ES-I3 (cell line): ENCODE measurements around the gene KIF22.
"Not testable (repeated sequence)": the region's sequence is repeated elsewhere in the genome, so short reads cannot be mapped to it uniquely, and the experiment has no call there.

Experiments used
- H3K36me3 ChIP-seq: 2 replicates; pipeline ENCODE4 v1.6.1; 2013; ENCODE audit warnings: mild to moderate bottlenecking, low read length, control low read depth, moderate library complexity; ENCODE audit not compliant: insufficient read depth
- H3K4me1 ChIP-seq: 2 replicates; pipeline ENCODE4 v1.6.1; 2013; ENCODE audit warnings: mild to moderate bottlenecking, control low read depth, low read length; ENCODE audit not compliant: insufficient read depth
- H3K9ac ChIP-seq: 2 replicates; pipeline ENCODE4 v1.6.1; 2013; ENCODE audit warnings: low read depth, mild to moderate bottlenecking, low read length, moderate library complexity
- H3K9me3 ChIP-seq: 2 replicates; pipeline ENCODE4 v1.6.1; 2013; ENCODE audit warnings: mild to moderate bottlenecking, low read length, moderate library complexity; ENCODE audit not compliant: control insufficient read depth, insufficient read depth

KIF22 gene

GRCh38 chr16:29757950-29758466, 32.5 kb upstream of the KIF22 start:
- Histone ChIP-seq H3K36me3 (no peaks in the 10 kb centered on the region), H3K9ac (no peak overlapping the region), H3K4me1 (no peaks in the 10 kb centered on the region), H3K9me3 (no peaks in the 10 kb centered on the region)

GRCh38 chr16:29760567-29761279, 29.8 kb upstream of the KIF22 start:
- Histone ChIP-seq H3K36me3 (no peaks in the 10 kb centered on the region), H3K9me3 (no peaks in the 10 kb centered on the region), H3K4me1 (no peaks in the 10 kb centered on the region), H3K9ac (no peak overlapping the region)

- H3K9me3 ChIP-seq, H3K9ac ChIP-seq, H3K4me1 ChIP-seq, H3K36me3 ChIP-seq: not testable (repeated sequence)
These were observed 29.3 kb upstream of the KIF22 start for GRCh38 chr16:29761280-29761651.

GRCh38 chr16:29761882-29762281, 28.7 kb upstream of the KIF22 start:
- Histone ChIP-seq H3K9ac (no peak overlapping the region), H3K36me3 (no peaks in the 10 kb centered on the region), H3K9me3 (no peaks in the 10 kb centered on the region), H3K4me1 (no peaks in the 10 kb centered on the region)

- Histone ChIP-seq H3K9ac (no peak overlapping the region), H3K4me1 (no peaks in the 10 kb centered on the region), H3K9me3 (no peaks in the 10 kb centered on the region), H3K36me3 (no peaks in the 10 kb centered on the region)
These were observed 27.2 kb upstream of the KIF22 start for GRCh38 chr16:29763326-29763725.

GRCh38 chr16:29765167-29766032, 25.2 kb upstream of the KIF22 start:
- no peaks in the 10 kb centered on the region for H3K36me3 ChIP-seq
- H3K4me1 ChIP-seq: no peaks in the 10 kb centered on the region
- H3K9me3 ChIP-seq: no peaks in the 10 kb centered on the region
- no peak overlapping the region for H3K9ac ChIP-seq

- Histone ChIP-seq H3K9me3 (no peaks in the 10 kb centered on the region), H3K36me3 (no peaks in the 10 kb centered on the region), H3K4me1 (no peaks in the 10 kb centered on the region), H3K9ac (no peak overlapping the region)
These were observed 24.0 kb upstream of the KIF22 start for GRCh38 chr16:29766571-29766970.

- Histone ChIP-seq H3K4me1 (no peaks in the 10 kb centered on the region), H3K36me3 (no peaks in the 10 kb centered on the region), H3K9ac (no peak overlapping the region), H3K9me3 (no peaks in the 10 kb centered on the region)
These were observed 23.5 kb upstream of the KIF22 start for GRCh38 chr16:29767062-29767461.

GRCh38 chr16:29769507-29769906, 21.0 kb upstream of the KIF22 start:
- no peak overlapping the region for H3K9ac ChIP-seq
- H3K9me3 ChIP-seq: no peaks in the 10 kb centered on the region
- no peaks in the 10 kb centered on the region for H3K36me3 ChIP-seq
- no peaks in the 10 kb centered on the region for H3K4me1 ChIP-seq

GRCh38 chr16:29770250-29770929, 20.2 kb upstream of the KIF22 start:
- Histone ChIP-seq H3K9me3 (no peaks in the 10 kb centered on the region), H3K9ac (no peak overlapping the region), H3K36me3 (no peaks in the 10 kb centered on the region), H3K4me1 (no peaks in the 10 kb centered on the region)

GRCh38 chr16:29772330-29772729, 18.2 kb upstream of the KIF22 start:
- not testable (repeated sequence) for H3K9me3 ChIP-seq, H3K9ac ChIP-seq, H3K36me3 ChIP-seq, H3K4me1 ChIP-seq

- Histone ChIP-seq H3K9me3 (no peaks in the 10 kb centered on the region), H3K4me1 (peaks cover 5% of the 10 kb centered on the region; the same call in 1 of the 2 replicates), H3K36me3 (no peaks in the 10 kb centered on the region)
These were observed 15.8 kb upstream of the KIF22 start for GRCh38 chr16:29774730-29775129.

GRCh38 chr16:29775742-29776408, 14.7 kb upstream of the KIF22 start:
- H3K4me1 ChIP-seq: peaks cover 5% of the 10 kb centered on the region; the same call in 1 of the 2 replicates
- H3K9me3 ChIP-seq: no peaks in the 10 kb centered on the region
- no peak overlapping the region for H3K9ac ChIP-seq
- no peaks in the 10 kb centered on the region for H3K36me3 ChIP-seq

More at GRCh38 chr16:29774730-29775129, 15.8 kb upstream of the KIF22 start:
- no peak overlapping the region for H3K9ac ChIP-seq
